H9 (cell line): ENCODE results near the gene ARR3. TPM values are rescaled to one million over a fixed set of nuclear protein-coding genes. Genes with fewer than 3 reads are reported as not detected.

ENCODE experiments used
- DNase-seq: peaks from one replicate; pipeline ENCODE4 v3.0.0-alpha.2; 2017
- H2AFZ ChIP-seq: one replicate; pipeline ENCODE4 v1.6.1; 2013; ENCODE audit warnings: mild to moderate bottlenecking, low read length, control low read depth, moderate library complexity
- H2AK5ac ChIP-seq: 2 replicates; pipeline ENCODE4 v1.6.1; 2013; ENCODE audit warnings: low read length, control low read depth, mixed read lengths; ENCODE audit not compliant: insufficient read length
- H2BK120ac ChIP-seq: one replicate; pipeline ENCODE4 v1.6.1; 2013; ENCODE audit warnings: low read depth, mild to moderate bottlenecking, low read length, control low read depth, inconsistent platforms; ENCODE audit not compliant: poor library complexity, severe bottlenecking
- H2BK12ac ChIP-seq: 2 replicates; pipeline ENCODE4 v1.6.1; 2013; ENCODE audit warnings: low read length, control low read depth, mixed read lengths, low read depth; ENCODE audit not compliant: insufficient read length
- H2BK15ac ChIP-seq: 2 replicates; pipeline ENCODE4 v1.6.1; 2013; ENCODE audit warnings: low read depth, low read length, control low read depth
- H2BK20ac ChIP-seq: one replicate; pipeline ENCODE4 v1.6.1; 2013; ENCODE audit warnings: low read depth, mild to moderate bottlenecking, low read length, control low read depth, inconsistent platforms; ENCODE audit not compliant: poor library complexity, severe bottlenecking
- H2BK5ac ChIP-seq: 2 replicates; pipeline ENCODE4 v1.6.1; 2013; ENCODE audit warnings: low read length, control low read depth, mixed read lengths; ENCODE audit not compliant: insufficient read length
- H3K14ac ChIP-seq: 2 replicates; pipeline ENCODE4 v1.6.1; 2013; ENCODE audit warnings: low read length, control low read depth; ENCODE audit not compliant: insufficient read depth
- H3K18ac ChIP-seq: 2 replicates; pipeline ENCODE4 v1.6.1; 2013; ENCODE audit warnings: low read depth, mild to moderate bottlenecking, mixed read lengths, low read length, control low read depth; ENCODE audit not compliant: insufficient read length
- H3K23ac ChIP-seq: 2 replicates; pipeline ENCODE4 v1.6.1; 2013; ENCODE audit warnings: low read length, control low read depth, mixed read lengths, low read depth; ENCODE audit not compliant: insufficient read length
- H3K23me2 ChIP-seq: 2 replicates; pipeline ENCODE4 v1.6.1; 2013; ENCODE audit warnings: low read depth, mild to moderate bottlenecking, mixed read lengths, low read length, control low read depth; ENCODE audit not compliant: insufficient read length, poor library complexity, severe bottlenecking
- H3K27ac ChIP-seq: 2 replicates; pipeline ENCODE4 v1.5.1; 2013; ENCODE audit warnings: low read length, control low read depth, mixed read lengths, low read depth; ENCODE audit not compliant: insufficient read length
- H3K27me3 ChIP-seq: 2 replicates; pipeline ENCODE4 v1.6.1; 2013; ENCODE audit warnings: low read length, control low read depth, inconsistent platforms; ENCODE audit not compliant: insufficient read depth
- H3K4ac ChIP-seq: 2 replicates; pipeline ENCODE4 v1.6.1; 2013; ENCODE audit warnings: low read depth, mild to moderate bottlenecking, control low read depth, inconsistent platforms, low read length, moderate library complexity
- H3K4me1 ChIP-seq: 2 replicates; pipeline ENCODE4 v1.6.1; 2013; ENCODE audit warnings: low read length, control low read depth, inconsistent platforms; ENCODE audit not compliant: insufficient read depth
- H3K4me2 ChIP-seq: 2 replicates; pipeline ENCODE4 v1.6.1; 2013; ENCODE audit warnings: low read length, control low read depth, mixed read lengths; ENCODE audit not compliant: insufficient read length, insufficient read depth
- H3K56ac ChIP-seq: 2 replicates; pipeline ENCODE4 v1.6.1; 2013; ENCODE audit warnings: low read depth, mild to moderate bottlenecking, mixed read lengths, low read length, control low read depth; ENCODE audit not compliant: insufficient read length
- H3K79me1 ChIP-seq: 2 replicates; pipeline ENCODE4 v1.6.1; 2013; ENCODE audit warnings: low read depth, mild to moderate bottlenecking, moderate library complexity, low read length, control low read depth, inconsistent platforms; ENCODE audit not compliant: insufficient read depth, poor library complexity, severe bottlenecking
- H3K79me2 ChIP-seq: 2 replicates; pipeline ENCODE4 v1.6.1; 2013; ENCODE audit warnings: low read length, control low read depth, inconsistent platforms; ENCODE audit not compliant: insufficient read depth
- H3K9ac ChIP-seq: 2 replicates; pipeline ENCODE4 v1.6.1; 2013; ENCODE audit warnings: low read length, control low read depth, mixed read lengths; ENCODE audit not compliant: insufficient read length; ENCODE audit errors: extremely low read depth
- H3K9me3 ChIP-seq: one replicate; pipeline ENCODE4 v1.6.1; 2013; ENCODE audit warnings: low read depth, low read length, inconsistent platforms; ENCODE audit not compliant: control insufficient read depth
- H3T11ph ChIP-seq: one replicate; pipeline ENCODE4 v1.6.1; 2013; ENCODE audit warnings: mild to moderate bottlenecking, low read length, control low read depth, inconsistent platforms
- H4K20me1 ChIP-seq: one replicate; pipeline ENCODE4 v1.6.1; 2013; ENCODE audit not compliant: control insufficient read depth, insufficient read length, insufficient read depth
- H4K5ac ChIP-seq: 2 replicates; pipeline ENCODE4 v1.6.1; 2013; ENCODE audit warnings: low read depth, mild to moderate bottlenecking, mixed read lengths, low read length, control low read depth; ENCODE audit not compliant: insufficient read length
- H4K8ac ChIP-seq: replicated peaks from 2 replicates; pipeline ENCODE4 v1.6.1; 2013; ENCODE audit warnings: low read length, control low read depth, mixed read lengths, low read depth; ENCODE audit not compliant: insufficient read length
- H4K91ac ChIP-seq: 2 replicates; pipeline ENCODE4 v1.6.1; 2013; ENCODE audit warnings: low read depth, mild to moderate bottlenecking, moderate library complexity, mixed read lengths, low read length, control low read depth; ENCODE audit not compliant: insufficient read length
- H3K27ac Mint-ChIP-seq, 3 experiments: 2 replicates in 2 of 3; 3 replicates in 1 of 3; pipeline ENCODE4 v1.8.0; 2020 to 2021; ENCODE audit warnings: mixed read lengths in 3 of 3, mild to moderate bottlenecking in 1 of 3, moderate library complexity in 1 of 3
- H3K27me3 Mint-ChIP-seq: 2 replicates; pipeline ENCODE4 v1.8.0; 2021; ENCODE audit warnings: low read depth, mild to moderate bottlenecking, moderate library complexity, mixed read lengths
- H3K36me3 Mint-ChIP-seq, 3 experiments: 2 replicates in 2 of 3; 3 replicates in 1 of 3; pipeline ENCODE4 v1.8.0; 2020 to 2021; ENCODE audit warnings: low read depth in 3 of 3, mixed read lengths in 3 of 3; ENCODE audit not compliant: insufficient read depth in 1 of 3
- H3K4me1 Mint-ChIP-seq, 2 experiments: 2 replicates each; pipeline ENCODE4 v1.8.0; 2020; ENCODE audit warnings: mixed read lengths in 2 of 2
- H3K4me3 Mint-ChIP-seq, 2 experiments: 2 replicates in 1 of 2; 3 replicates in 1 of 2; pipeline ENCODE4 v1.8.0; 2020 to 2021; ENCODE audit warnings: mild to moderate bottlenecking in 2 of 2, mixed read lengths in 2 of 2, moderate library complexity in 1 of 2
- H3K9me3 Mint-ChIP-seq, 2 experiments: 2 replicates in 1 of 2; 3 replicates in 1 of 2; pipeline ENCODE4 v1.8.0; 2020; ENCODE audit warnings: mild to moderate bottlenecking in 2 of 2, mixed read lengths in 2 of 2, moderate library complexity in 1 of 2
- WGBS: extraction: QIAGEN DNeasy Blood & Tissue Kit; methylation state at CpG from one replicate; pipeline ENCODE4 v1.1.7; 2013; ENCODE audit warnings: missing lambda C conversion rate, low lambda C conversion rate, mixed read lengths; ENCODE audit not compliant: insufficient read length; ENCODE audit errors: extremely low coverage; 5-methylcytosine and 5-hydroxymethylcytosine counted together
- total RNA-seq: library from RNA; stranded (reverse); gene quantifications from 2 replicates; pipeline ENCODE4 v1.2.1, GENCODE V29; 2021
- TF ChIP-seq, protein P1 (sequence below): fragments of 200-600 bp; sonication (generic); conservative IDR thresholded peaks from 3 replicates; pipeline ENCODE4 v1.8.0; 2021; ENCODE audit warnings: antibody characterized with exemption, mild to moderate bottlenecking

ARR3 gene
- total RNA-seq, 1 experiment from 2014 or later = not detected

DNA sequence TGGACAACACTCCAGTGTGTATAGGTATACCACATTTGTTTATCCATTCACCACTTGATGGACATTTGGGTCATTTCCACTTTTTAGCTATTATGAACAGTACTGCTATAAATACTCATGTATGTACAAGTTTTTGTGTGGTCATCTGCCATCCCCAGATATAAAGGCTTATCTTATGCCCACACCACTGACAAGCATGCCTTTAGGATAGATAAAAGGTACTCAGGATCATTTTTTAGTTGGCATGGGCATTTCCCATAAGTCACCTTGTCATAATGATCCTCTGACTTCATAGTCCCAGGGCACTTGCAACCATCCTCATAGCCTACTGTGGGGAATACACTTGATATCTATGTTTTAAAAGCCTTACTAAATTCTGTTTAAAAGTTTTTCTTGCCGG is 27.4 kb upstream of the ARR3 start:
- H3K9me3 ChIP-seq = peaks cover 35% of the 10 kb centered on the region
- WGBS = no CpG with 5 or more reads among the region's 1 CpG
- no peaks in the 10 kb centered on the region for H4K20me1 ChIP-seq
- no peak overlapping the region for H2BK5ac ChIP-seq
- no peaks in the 10 kb centered on the region for H3K4me1 ChIP-seq
- peaks cover 17% of the 10 kb centered on the region in 2 experiments for H3K4me1 Mint-ChIP-seq
- no peak overlapping the region for H4K5ac ChIP-seq
- no peak overlapping the region for H2BK12ac ChIP-seq
- no peak overlapping the region for H2BK120ac ChIP-seq
- H3K4ac ChIP-seq = no peak overlapping the region
- H2AFZ ChIP-seq = no peak overlapping the region
- H3K27me3 ChIP-seq = no peaks in the 10 kb centered on the region
- no peak overlapping the region for H3K56ac ChIP-seq
- H3K9me3 Mint-ChIP-seq = peaks cover 52 to 68% of the 10 kb centered on the region in 2 experiments
- H3T11ph ChIP-seq = no peak overlapping the region
- H3K36me3 Mint-ChIP-seq = peaks cover 0 to 2% (median 0%) of the 10 kb centered on the region in 3 experiments; a peak in 2 of 7 replicates
- TF ChIP-seq, protein P1, sequence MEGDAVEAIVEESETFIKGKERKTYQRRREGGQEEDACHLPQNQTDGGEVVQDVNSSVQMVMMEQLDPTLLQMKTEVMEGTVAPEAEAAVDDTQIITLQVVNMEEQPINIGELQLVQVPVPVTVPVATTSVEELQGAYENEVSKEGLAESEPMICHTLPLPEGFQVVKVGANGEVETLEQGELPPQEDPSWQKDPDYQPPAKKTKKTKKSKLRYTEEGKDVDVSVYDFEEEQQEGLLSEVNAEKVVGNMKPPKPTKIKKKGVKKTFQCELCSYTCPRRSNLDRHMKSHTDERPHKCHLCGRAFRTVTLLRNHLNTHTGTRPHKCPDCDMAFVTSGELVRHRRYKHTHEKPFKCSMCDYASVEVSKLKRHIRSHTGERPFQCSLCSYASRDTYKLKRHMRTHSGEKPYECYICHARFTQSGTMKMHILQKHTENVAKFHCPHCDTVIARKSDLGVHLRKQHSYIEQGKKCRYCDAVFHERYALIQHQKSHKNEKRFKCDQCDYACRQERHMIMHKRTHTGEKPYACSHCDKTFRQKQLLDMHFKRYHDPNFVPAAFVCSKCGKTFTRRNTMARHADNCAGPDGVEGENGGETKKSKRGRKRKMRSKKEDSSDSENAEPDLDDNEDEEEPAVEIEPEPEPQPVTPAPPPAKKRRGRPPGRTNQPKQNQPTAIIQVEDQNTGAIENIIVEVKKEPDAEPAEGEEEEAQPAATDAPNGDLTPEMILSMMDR = no peak
- H3K79me1 ChIP-seq = no peaks in the 10 kb centered on the region
- DNase-seq = no peak
- no peaks in the 10 kb centered on the region for H3K79me2 ChIP-seq
- no peak overlapping the region for H3K4me3 Mint-ChIP-seq
- H3K4me2 ChIP-seq = no peak overlapping the region
- no peak overlapping the region for H3K18ac ChIP-seq
- H2AK5ac ChIP-seq = no peak overlapping the region
- H3K23ac ChIP-seq = no peak overlapping the region
- no peak overlapping the region for H3K14ac ChIP-seq
- H2BK15ac ChIP-seq = no peak overlapping the region
- no peak overlapping the region for H3K9ac ChIP-seq
- H4K8ac ChIP-seq = no peak overlapping the region
- H3K27ac Mint-ChIP-seq = no peak overlapping the region
- H3K27ac ChIP-seq = no peak overlapping the region
- H3K23me2 ChIP-seq = no peaks in the 10 kb centered on the region
- no peaks in the 10 kb centered on the region for H3K27me3 Mint-ChIP-seq
- H2BK20ac ChIP-seq = no peak overlapping the region
- H4K91ac ChIP-seq = no peak overlapping the region
